HG03045 (cell line): Measurements from ENCODE around the gene PPFIA1.
A peak's percentile ranks its signal among the peaks of the same experiment; 100 is the strongest.
"Not testable (repeated sequence)": the region's sequence is repeated elsewhere in the genome, so short reads cannot be mapped to it uniquely, and the experiment has no call there.

Source experiments
- ATAC-seq: cut with Tn5 transposase; IDR thresholded peaks from one replicate; pipeline ENCODE4 v1.9.1; 2021; ENCODE audit warnings: mild to moderate bottlenecking, moderate library complexity; ENCODE audit not compliant: unreplicated experiment

The PPFIA1 gene

DNA sequence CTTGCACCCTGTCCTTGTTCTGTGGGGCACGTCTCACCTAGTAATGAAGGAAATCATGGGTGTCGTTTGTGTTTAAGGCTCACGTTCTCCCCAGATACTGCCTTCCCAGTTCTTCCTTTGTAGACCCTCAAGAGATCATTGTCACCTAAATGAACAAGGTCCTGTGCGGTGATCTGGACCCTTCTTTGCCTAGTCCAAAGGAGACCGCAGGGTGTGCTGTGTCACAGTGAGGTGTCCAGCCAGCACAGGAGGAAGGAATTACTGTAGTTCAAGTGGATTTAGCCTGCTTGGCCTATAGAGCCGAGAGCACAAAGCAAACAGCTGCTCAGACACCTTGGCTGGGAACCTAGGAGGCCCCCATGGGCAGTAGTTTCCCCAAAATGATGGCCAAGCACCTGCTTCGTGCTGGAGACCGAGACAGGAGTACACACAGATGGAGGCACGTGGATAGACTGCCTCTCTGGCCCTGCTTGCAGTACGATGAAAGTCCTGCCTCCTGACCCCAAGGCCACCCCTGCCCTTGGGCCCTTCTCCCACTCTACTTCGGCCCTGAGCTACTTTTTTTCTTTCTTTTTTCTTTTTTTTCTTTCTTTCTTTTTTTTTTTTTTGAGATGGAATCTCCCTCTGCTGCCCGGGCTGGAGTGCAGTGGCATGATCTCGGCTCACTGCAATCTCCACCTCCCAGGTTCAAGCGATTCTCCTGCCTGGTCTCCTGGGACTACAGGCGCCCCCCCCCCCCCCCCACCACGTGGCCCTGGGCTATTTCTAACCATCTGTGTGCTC lies 19.4 kb upstream of the PPFIA1 start:
- no peak for ATAC-seq

GRCh38 chr11:70251659-70252321 lies 18.7 kb upstream of the PPFIA1 start:
- no peak for ATAC-seq

DNA sequence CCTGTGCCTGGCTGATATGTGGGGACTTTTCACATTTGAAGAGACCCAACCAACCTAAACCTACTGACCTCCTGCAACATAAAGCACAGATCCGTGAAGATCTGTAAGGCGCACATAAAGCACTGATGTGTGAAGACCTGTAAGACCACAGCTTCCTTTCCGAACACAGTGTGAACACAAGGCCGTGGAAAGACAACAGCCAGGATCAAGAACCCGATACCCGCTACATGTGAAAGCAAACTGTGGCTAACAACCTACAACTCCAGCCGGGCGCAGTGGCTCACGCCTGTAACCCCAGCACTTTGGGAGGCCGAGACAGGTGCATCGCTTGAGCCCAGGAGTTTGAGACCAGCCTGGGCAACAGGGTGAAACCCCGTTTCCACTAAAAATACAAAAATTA lies 17.6 kb upstream of the PPFIA1 start:
- ATAC-seq, result no peak

- no peak for ATAC-seq
These were observed 14.9 kb upstream of the PPFIA1 start for GRCh38 chr11:70255477-70256116.

DNA sequence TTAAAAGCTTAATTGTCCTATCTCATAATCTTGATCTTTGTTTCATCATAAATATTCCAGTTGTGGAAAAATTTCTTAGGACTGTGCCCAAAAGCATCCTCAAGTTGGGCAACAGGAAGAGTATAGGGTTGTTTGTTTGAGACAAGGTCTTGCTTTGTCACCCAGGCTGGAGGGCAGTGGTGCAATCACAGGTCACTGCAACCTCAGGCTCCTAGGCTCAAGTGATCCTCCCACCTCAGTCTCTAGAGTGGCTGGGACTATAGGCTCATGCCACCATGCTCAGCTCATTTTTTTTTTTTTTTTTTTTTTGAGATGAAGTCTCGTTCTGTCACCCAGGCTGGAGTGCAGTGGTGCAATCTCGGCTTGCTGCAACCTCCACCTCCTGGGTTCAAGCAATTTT lies 11.4 kb upstream of the PPFIA1 start:
- not testable (repeated sequence) for ATAC-seq

DNA sequence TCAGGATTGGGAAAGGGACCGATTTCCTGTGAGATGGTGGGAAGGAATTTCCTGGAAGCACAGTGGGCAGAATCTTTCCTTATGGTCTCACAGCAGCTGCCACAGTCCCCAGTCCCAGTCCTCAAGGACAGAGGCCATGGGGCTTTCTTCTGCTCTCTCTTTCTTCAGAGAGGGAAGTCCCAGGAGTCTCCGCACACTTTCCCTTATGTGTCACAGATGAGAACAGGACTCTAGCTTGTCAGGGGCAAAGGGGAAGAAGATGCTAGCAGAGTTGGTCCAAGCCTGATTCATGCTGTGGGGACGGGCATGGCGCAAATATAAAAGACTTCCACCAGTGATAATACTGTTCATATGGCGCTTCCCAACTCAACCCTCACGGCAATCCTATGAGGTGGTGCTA lies 7.5 kb upstream of the PPFIA1 start:
- ATAC-seq, result no peak

DNA sequence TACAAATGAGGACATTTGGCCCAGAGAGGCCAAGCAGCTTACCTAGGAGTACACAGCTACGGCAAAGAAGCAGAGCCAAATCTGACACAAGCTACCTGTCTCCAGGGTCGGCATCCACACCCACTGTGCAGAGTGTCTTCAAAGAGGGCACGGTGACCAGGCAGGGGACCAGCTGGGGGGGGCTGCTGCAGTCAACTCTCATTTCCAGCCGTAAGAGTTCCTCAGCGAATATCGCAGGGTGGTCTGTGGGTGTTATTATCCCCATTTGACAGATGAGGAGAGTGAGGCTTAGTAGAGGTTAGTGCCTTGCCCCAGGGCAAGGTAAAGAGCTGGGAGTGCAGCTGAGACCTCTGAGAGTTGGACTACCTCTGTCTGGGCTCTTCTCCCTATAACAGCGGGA lies 7.1 kb upstream of the PPFIA1 start:
- no peak for ATAC-seq

GRCh38 chr11:70265341-70265740 lies 5.1 kb upstream of the PPFIA1 start:
- no peak for ATAC-seq

DNA sequence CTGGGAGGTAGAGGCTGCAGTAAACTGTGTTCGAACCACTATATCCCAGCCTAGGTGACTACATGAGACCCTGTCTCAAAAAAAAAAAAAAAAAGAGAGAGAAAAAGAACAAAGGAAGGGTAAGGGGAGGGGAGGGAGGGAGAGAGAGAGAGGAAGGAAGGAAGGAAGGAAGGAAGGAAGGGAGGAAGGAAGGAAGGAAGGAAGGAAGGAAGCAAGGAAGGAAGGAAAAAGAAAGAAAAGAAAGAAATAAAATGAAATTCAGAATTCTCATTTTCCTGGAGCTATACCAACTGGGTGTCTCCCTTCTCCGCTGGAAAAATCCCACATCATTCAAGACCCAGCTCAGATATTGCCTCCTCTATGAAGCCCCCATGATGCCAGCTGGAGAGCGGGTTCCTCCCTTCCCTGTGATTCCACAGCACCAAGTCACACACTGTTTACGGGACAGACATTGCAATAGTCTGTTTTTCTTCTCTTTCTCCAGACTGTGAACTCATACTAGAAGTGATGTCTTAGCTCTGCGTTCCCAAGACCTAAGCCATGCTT lies 3.0 kb upstream of the PPFIA1 start:
- no peak for ATAC-seq

GRCh38 chr11:70268526-70268925 lies 2.0 kb upstream of the PPFIA1 start:
- ATAC-seq, result no peak

DNA sequence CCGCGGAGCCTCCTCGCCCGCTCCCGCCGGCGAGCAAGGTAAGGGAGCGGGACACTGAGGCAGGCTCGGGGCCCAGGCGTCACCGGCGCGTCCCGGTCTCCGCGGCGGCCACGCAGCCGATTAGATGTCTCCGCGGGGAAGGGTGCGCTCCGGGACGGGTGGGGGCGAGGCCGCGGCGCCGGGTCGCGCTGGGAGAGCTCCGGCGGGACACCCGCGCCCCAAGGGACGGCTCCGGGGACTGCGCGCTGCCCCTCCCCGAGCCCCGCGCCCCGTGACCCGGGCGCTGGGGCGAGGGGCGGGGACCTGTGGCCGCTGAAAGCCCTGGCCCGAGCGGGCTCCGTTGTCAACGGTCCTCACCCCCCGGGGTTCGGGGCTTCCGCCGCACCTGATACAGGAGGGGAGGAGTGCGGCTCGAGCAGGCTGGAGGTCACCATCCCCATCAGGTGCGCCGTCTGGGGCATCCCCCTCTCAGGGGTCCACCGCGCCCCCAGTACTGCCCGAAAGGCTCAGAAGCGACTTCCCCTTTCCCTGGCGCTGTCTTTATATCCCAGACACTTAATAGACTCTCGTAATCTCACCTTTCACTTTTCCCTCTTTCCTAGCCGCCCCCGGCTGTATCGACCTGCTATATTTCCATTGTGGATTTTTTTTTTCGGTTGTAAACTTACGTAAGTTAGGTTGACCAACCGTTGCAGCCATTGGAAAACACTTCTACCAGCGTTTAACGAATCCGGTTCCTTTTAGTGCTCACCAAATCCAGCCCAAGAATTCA lies 573 bp downstream of the PPFIA1 start:
- peak; percentile 39 for ATAC-seq

DNA sequence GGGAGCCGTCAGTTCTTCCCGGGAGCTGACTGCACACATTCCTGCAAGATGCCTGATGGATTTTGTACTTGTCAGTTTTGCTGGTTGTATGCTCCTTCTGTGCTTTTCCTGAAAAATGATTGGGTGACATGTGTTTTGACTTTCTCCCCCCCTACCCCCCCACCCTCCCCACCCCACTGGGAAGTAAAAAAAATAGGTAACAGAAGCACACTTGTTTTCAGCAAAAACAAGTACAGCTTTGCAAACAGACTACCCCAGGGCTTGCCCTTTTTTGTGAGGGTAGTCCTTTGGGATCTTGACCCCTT lies 1.1 kb downstream of the PPFIA1 start:
- ATAC-seq, result no peak

- no peak for ATAC-seq
These were observed 1.5 kb downstream of the PPFIA1 start for GRCh38 chr11:70272009-70272408.

- no peak for ATAC-seq
These were observed 8.5 kb downstream of the PPFIA1 start for GRCh38 chr11:70278994-70279393.

DNA sequence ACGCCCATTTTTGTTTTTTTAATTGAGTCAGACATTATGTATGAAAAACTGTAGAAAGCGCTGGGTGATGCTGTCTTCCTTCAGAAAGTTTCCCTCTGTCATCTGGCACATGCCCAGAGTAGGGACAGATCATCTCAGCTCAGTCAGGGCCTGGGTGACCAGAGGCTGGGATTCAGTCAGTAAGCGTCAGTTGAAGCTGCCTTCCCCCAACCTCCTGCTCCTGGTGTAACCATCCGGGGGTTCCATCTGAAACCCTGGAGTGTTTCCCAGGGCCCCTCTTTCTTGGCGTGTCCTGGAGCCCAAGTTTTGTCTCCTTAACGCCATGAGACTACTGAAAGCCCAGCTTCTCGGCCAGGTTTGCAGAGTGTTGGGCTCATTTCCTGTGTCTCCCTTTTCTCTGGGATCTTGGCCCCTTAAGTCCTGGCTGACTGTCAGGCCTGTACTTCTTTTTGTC lies 10.7 kb downstream of the PPFIA1 start:
- ATAC-seq, result no peak

DNA sequence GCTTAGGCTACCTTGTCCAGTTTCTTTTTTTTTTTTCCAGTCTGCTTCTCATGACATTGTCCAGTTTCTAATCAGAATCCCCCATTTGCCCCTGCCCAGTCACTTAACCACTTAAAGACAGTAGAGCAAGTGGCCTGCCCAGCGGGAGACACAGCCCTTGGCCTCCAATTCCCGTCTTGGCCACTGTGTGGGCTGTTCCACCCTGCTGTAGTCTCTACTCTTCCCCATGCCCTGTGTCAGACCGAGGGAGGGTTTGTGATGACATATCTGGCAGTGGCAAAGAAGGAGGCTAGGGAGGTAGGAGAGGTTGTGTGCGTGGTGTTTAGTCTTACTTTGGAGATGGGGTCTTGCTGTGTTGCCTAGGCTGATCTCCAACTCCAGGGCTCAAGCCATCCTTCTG lies 11.5 kb downstream of the PPFIA1 start:
- no peak for ATAC-seq

GRCh38 chr11:70288721-70289120 lies 18.2 kb downstream of the PPFIA1 start:
- ATAC-seq, result no peak

- no peak for ATAC-seq
These were observed 19.1 kb downstream of the PPFIA1 start for GRCh38 chr11:70289582-70289981.

GRCh38 chr11:70290361-70291065 lies 20.0 kb downstream of the PPFIA1 start:
- ATAC-seq, result no peak

GRCh38 chr11:70292166-70292565 lies 21.7 kb downstream of the PPFIA1 start:
- ATAC-seq, result no peak

DNA sequence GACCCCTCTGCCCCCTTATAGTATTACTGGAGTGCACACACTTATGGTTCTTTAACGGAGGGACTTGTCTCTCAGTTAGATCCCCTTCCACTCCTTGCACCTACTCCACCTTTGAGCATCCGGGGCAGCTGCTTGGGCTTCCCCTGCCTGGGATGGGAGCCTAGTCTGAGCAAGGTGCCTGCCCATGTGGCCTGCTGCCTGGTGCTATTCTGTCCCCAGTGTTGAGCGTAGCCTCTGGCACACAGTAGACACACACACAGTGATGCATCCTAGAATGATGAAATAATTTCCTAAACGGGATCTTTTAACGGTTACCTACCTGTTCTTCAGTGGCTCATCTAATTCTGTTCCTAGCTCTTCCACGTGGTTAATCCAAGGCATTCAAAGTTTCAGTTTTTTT lies 22.4 kb downstream of the PPFIA1 start:
- no peak for ATAC-seq
